Measurements from ENCODE around the gene NOMO2.
"Not testable (repeated sequence)": the region's sequence is repeated elsewhere in the genome, so short reads cannot be mapped to it uniquely, and the experiment has no call there.

DNA sequence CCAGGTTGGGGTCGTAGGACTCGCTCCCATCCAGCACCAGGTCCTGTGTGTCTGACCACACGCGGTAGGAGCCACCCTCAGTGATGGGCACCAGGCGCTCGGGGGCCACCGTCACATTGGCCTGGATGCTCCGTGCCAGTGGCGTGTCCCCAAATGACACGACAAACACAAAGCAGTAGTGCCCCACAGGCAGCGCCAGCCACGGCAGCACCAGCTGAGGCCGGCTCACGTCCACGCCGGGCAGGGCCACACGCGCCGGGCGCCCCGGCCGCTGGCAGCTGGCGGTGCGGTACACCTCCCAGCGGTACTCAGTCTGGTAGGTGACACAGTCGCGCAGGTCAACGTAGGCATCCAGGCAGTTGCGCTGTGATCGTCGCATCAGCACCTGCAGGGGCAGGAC lies 177.0 kb downstream of the NOMO2 start:
- TF ChIP-seq, protein P1, sequence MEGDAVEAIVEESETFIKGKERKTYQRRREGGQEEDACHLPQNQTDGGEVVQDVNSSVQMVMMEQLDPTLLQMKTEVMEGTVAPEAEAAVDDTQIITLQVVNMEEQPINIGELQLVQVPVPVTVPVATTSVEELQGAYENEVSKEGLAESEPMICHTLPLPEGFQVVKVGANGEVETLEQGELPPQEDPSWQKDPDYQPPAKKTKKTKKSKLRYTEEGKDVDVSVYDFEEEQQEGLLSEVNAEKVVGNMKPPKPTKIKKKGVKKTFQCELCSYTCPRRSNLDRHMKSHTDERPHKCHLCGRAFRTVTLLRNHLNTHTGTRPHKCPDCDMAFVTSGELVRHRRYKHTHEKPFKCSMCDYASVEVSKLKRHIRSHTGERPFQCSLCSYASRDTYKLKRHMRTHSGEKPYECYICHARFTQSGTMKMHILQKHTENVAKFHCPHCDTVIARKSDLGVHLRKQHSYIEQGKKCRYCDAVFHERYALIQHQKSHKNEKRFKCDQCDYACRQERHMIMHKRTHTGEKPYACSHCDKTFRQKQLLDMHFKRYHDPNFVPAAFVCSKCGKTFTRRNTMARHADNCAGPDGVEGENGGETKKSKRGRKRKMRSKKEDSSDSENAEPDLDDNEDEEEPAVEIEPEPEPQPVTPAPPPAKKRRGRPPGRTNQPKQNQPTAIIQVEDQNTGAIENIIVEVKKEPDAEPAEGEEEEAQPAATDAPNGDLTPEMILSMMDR (IDR thresholded peaks at IDR 0.05 in 2 of 3, conservative IDR thresholded peaks at IDR 0.05 in 1 of 3; ENCODE audit: borderline replicate concordance in 1 of 3, insufficient read depth in 1 of 3, low read depth in 2 of 3, low read length in 2 of 3): not testable (repeated sequence)
- TF ChIP-seq, protein P2, sequence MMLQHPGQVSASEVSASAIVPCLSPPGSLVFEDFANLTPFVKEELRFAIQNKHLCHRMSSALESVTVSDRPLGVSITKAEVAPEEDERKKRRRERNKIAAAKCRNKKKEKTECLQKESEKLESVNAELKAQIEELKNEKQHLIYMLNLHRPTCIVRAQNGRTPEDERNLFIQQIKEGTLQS (IDR thresholded peaks at IDR 0.05): not testable (repeated sequence)
- not testable (repeated sequence) for TF ChIP-seq EZH2 (IDR thresholded peaks at IDR 0.05)

All from HCT116 (cell line).